BJ (cell line): ENCODE measurements around the gene DRD2. TPM values are rescaled to one million over a fixed set of nuclear protein-coding genes. Genes with fewer than 3 reads are reported as not detected.

Experiments
- CTCF ChIA-PET: fragments of 350-600 bp; formaldehyde crosslinking; extraction: SDS; loops from one replicate; lab custom pipeline; 2021; ENCODE audit warnings: antibody characterized with exemption, inconsistent platforms; lab: Yijun Ruan, JAX
- POLR2A ChIA-PET: fragments of 300-600 bp; sonication (Branson Sonifier 250); formaldehyde crosslinking; extraction: SDS; loops from one replicate; lab custom pipeline; 2021; ENCODE audit warnings: antibody characterized with exemption; lab: Charles Lee
- DNase-seq: peaks from one replicate; pipeline ENCODE4 v3.0.0-alpha.2; 2011; ENCODE audit warnings: low read depth
- H3K27me3 ChIP-seq: 2 replicates; pipeline ENCODE4 v1.6.0; 2011; ENCODE audit warnings: low read length; ENCODE audit not compliant: control insufficient read depth, insufficient read depth
- H3K36me3 ChIP-seq: 2 replicates; pipeline ENCODE4 v1.5.1; 2011; ENCODE audit warnings: low read length; ENCODE audit not compliant: control insufficient read depth, insufficient read depth
- H3K4me3 ChIP-seq: 2 replicates; pipeline ENCODE4 v1.5.1; 2011; ENCODE audit warnings: low read depth, mild to moderate bottlenecking, control low read depth, low read length
- CTCF ChIP-seq: IDR thresholded peaks from 2 replicates; pipeline ENCODE4 v1.5.1; 2011; ENCODE audit warnings: low read depth, mild to moderate bottlenecking, control low read depth, inconsistent platforms, low read length, moderate library complexity; ENCODE audit not compliant: insufficient read depth
- polyA plus RNA-seq: library from polyadenylated mRNA; depleted of rRNA; stranded (reverse); fragments of >200 nt; gene quantifications from 2 replicates; pipeline ENCODE4 v1.2.3, GENCODE V29; 2011

The DRD2 gene
- polyA plus RNA-seq, 1 experiment, result not detected

- ChIA-PET CTCF (no interaction called here), POLR2A (no interaction called here)
- H3K36me3 ChIP-seq, result no peaks in the 10 kb centered on the region
These were observed 88.3 kb downstream of the DRD2 start for GRCh38 chr11:113386866-113387265.

GRCh38 chr11:113385749-113386148 lies 89.4 kb downstream of the DRD2 start:
- H3K4me3 ChIP-seq, result no peak overlapping the region
- TF ChIP-seq CTCF, result no peak
- H3K36me3 ChIP-seq, result no peaks in the 10 kb centered on the region
- DNase-seq, result no peak
- ChIA-PET POLR2A (no interaction called here), CTCF (no interaction called here)
- H3K27me3 ChIP-seq, result peaks cover 14% of the 10 kb centered on the region

More at GRCh38 chr11:113386866-113387265, 88.3 kb downstream of the DRD2 start:
- no peak overlapping the region for H3K4me3 ChIP-seq
- no peak for TF ChIP-seq CTCF
- no peak for DNase-seq
- H3K27me3 ChIP-seq, result peaks cover 15% of the 10 kb centered on the region

- peak; percentile 64 for DNase-seq
These were observed 90.6 kb downstream of the DRD2 start for GRCh38 chr11:113384551-113384950.

GRCh38 chr11:113382121-113382520 lies 93.1 kb downstream of the DRD2 start:
- Histone ChIP-seq H3K4me3 (no peak overlapping the region), H3K27me3 (peaks cover 3% of the 10 kb centered on the region), H3K36me3 (no peaks in the 10 kb centered on the region)
- CTCF ChIA-PET, result no interaction called here
- no peak for TF ChIP-seq CTCF
- POLR2A ChIA-PET, result no interaction called here
- no peak for DNase-seq

More at GRCh38 chr11:113384551-113384950, 90.6 kb downstream of the DRD2 start:
- ChIA-PET CTCF (no interaction called here), POLR2A (no interaction called here)
- Histone ChIP-seq H3K27me3 (peaks cover 14% of the 10 kb centered on the region), H3K36me3 (no peaks in the 10 kb centered on the region), H3K4me3 (no peak overlapping the region)
- no peak for TF ChIP-seq CTCF

- ChIA-PET POLR2A (no interaction called here), CTCF (no interaction called here)
- no peak for DNase-seq
- peaks cover 2% of the 10 kb centered on the region; the same call in 1 of the 2 replicates for H3K27me3 ChIP-seq
- no peak for TF ChIP-seq CTCF
- H3K36me3 ChIP-seq, result no peaks in the 10 kb centered on the region
- H3K4me3 ChIP-seq, result no peak overlapping the region
These were observed 96.5 kb downstream of the DRD2 start for GRCh38 chr11:113378692-113379091.
